Left ventricle myocardium superior (tissue), 1 donor: ENCODE measurements around the gene UGT1A4. TPM values are rescaled to one million over a fixed set of nuclear protein-coding genes. Genes with fewer than 3 reads are reported as not detected.

Experiments used
- ATAC-seq: fragments of 200-7000 bp; cut with Tn5 transposase; one replicate; pipeline ENCODE4 v1.9.1; 2020; ENCODE audit warnings: mild to moderate bottlenecking, moderate library complexity
- DNase-seq: peaks from one replicate; pipeline ENCODE4 v3.0.0-alpha.2; 2020
- intact Hi-C: fragments of 100-400 bp; cut with micrococcal nuclease; formaldehyde crosslinking; loops from one replicate; pipeline ENCODE4 v1.11.0; 2022
- total RNA-seq: library from RNA; stranded (reverse); fragmentation: NEBNext Ultra II Directional; extraction: Animal tissue kit (Norgen Biotek cat#: 25700); gene quantifications from one replicate; pipeline ENCODE4 v1.2.1, GENCODE V29; 2021
- donor health status: DM: no; HTN: yes; CAD: no; lungs with severe emphysema.

Gene UGT1A4
- total RNA-seq, 1 donor from 2014 or later: not detected

- intact Hi-C loops: no loop called here
- DNase-seq (no peak), ATAC-seq (no peak)
These were observed 101.6 kb downstream of the UGT1A4 start for GRCh38 chr2:233819884-233820773.

GRCh38 chr2:233820774-233821105, 102.2 kb downstream of the UGT1A4 start:
- DNase-seq: no peak

GRCh38 chr2:233821196-233821595, 102.7 kb downstream of the UGT1A4 start:
- intact Hi-C loops: no loop called here
- ATAC-seq (no peak), DNase-seq (no peak)

More at GRCh38 chr2:233820774-233821105, 102.2 kb downstream of the UGT1A4 start:
- intact Hi-C loops: no loop called here
- no peak for ATAC-seq

GRCh38 chr2:233821709-233822100, 103.2 kb downstream of the UGT1A4 start:
- DNase-seq (no peak), ATAC-seq (no peak)
- intact Hi-C loops: no loop called here

- DNase-seq (no peak), ATAC-seq (no peak)
- intact Hi-C loops: no loop called here
These were observed 103.7 kb downstream of the UGT1A4 start for GRCh38 chr2:233822101-233822771.

Other genes with a start within 250 kb of the UGT1A4 start
- 21.8 TPM for gene USP40, start 152.0 kb upstream of the UGT1A4 start, total RNA-seq
- not detected for gene UGT1A8, start 101.1 kb upstream of the UGT1A4 start, total RNA-seq
- not detected for gene UGT1A10, start 82.3 kb upstream of the UGT1A4 start, total RNA-seq
- not detected for gene UGT1A9, start 46.8 kb upstream of the UGT1A4 start, total RNA-seq
- gene UGT1A7, start 36.8 kb upstream of the UGT1A4 start, total RNA-seq: not detected
- gene UGT1A6, start 25.8 kb upstream of the UGT1A4 start, total RNA-seq: not detected
- not detected for gene UGT1A5, start 5.8 kb upstream of the UGT1A4 start, total RNA-seq
- not detected for gene UGT1A3, start 10.3 kb downstream of the UGT1A4 start, total RNA-seq
- not detected for gene UGT1A1, start 41.5 kb downstream of the UGT1A4 start, total RNA-seq
- gene MROH2A, start 59.6 kb downstream of the UGT1A4 start, total RNA-seq: not detected
- 0.52 TPM for gene HJURP, start 135.8 kb downstream of the UGT1A4 start, total RNA-seq
- gene TRPM8, start 198.6 kb downstream of the UGT1A4 start, total RNA-seq: not detected